ENCODE data around the gene NXPH3.
"Not testable (repeated sequence)": the region's sequence is repeated elsewhere in the genome, so short reads cannot be mapped to it uniquely, and the experiment has no call there.

Gene NXPH3

GRCh38 chr17:49548051-49548505, 27.6 kb upstream of the NXPH3 start:
- POLR2A ChIA-PET: no interaction called here
- no peak for TF ChIP-seq CTBP1 (IDR thresholded peaks at IDR 0.05; ENCODE audit: borderline replicate concordance)
- no peak for TF ChIP-seq ELF4 (IDR thresholded peaks at IDR 0.05)
- no peak for TF ChIP-seq ARNT (IDR thresholded peaks at IDR 0.05)
- TF ChIP-seq SUZ12 (IDR thresholded peaks at IDR 0.05): no peak
- TF ChIP-seq L3MBTL2 (conservative IDR thresholded peaks at IDR 0.05): no peak
- TF ChIP-seq NFRKB (IDR thresholded peaks at IDR 0.05): no peak
- TF ChIP-seq FOXK2 (IDR thresholded peaks at IDR 0.05): no peak
- TF ChIP-seq SP1 (IDR thresholded peaks at IDR 0.05): no peak
- CTCF ChIA-PET: interaction anchor here (0.9 kb wide), 1 partner anchor 112 kb away, joined by 3 read pairs; no protein-coding TSS in a partner anchor
- no peak for DNase-seq (ENCODE audit: extremely low spot score)

DNA sequence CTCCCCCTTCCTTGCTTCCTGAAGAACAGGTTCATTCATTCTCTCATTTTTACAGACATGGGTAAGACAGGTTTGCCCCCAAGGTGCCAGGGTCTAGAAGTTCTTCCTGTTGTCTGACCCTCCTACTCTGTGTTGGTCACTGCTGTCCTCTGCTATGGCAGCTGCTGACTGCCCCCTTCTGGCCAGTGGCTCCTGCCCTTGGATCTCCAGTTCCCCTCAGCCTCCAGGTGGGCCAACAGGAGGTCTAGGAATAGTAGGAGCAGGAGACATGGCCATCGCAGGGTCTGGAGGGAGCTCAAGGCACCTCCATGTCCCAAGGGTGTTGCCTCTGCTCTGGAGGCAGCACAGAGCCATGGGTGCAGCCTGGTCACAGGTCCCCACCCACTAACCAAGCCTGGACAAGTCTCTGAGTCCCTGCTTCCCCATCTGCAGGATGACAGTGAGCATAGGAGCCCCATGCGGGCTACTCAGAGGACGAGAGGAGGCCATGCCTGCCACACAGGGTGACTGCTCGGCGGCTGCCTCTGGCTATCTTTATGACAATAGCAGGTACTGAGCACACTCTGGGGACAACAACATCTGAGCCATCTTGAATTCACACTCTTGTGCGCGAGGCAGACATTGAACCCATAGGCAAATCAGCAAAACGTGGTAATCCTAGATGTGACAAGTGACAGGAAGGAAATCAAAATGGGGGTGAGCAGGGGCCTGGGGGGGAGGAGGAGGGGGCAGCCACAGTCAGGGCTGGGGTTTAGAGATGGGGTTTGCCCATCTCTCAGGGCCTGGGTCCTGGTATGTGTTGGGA, 27.0 kb upstream of the NXPH3 start:
- ChIA-PET POLR2A (no interaction called here), CTCF (interaction anchor here (0.6 to 0.9 kb wide), 2 partner anchors 113 to 134 kb away, joined by 3 read pairs; partner anchors contain the start of gene PHB1)
- peak; percentile 56 for DNase-seq (ENCODE audit: extremely low spot score)
- TF ChIP-seq HDGF (IDR thresholded peaks at IDR 0.05; ENCODE audit: borderline replicate concordance): no peak
- TF ChIP-seq, protein P1, sequence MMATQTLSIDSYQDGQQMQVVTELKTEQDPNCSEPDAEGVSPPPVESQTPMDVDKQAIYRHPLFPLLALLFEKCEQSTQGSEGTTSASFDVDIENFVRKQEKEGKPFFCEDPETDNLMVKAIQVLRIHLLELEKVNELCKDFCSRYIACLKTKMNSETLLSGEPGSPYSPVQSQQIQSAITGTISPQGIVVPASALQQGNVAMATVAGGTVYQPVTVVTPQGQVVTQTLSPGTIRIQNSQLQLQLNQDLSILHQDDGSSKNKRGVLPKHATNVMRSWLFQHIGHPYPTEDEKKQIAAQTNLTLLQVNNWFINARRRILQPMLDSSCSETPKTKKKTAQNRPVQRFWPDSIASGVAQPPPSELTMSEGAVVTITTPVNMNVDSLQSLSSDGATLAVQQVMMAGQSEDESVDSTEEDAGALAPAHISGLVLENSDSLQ (IDR thresholded peaks at IDR 0.05): no peak
- TF ChIP-seq ARNT (IDR thresholded peaks at IDR 0.05): no peak
- no peak for TF ChIP-seq SUZ12 (IDR thresholded peaks at IDR 0.05)
- TF ChIP-seq LEF1 (IDR thresholded peaks at IDR 0.05; ENCODE audit: borderline replicate concordance): no peak
- TF ChIP-seq FOXM1 (IDR thresholded peaks at IDR 0.05; ENCODE audit: borderline replicate concordance): no peak
- TF ChIP-seq ZNF384 (IDR thresholded peaks at IDR 0.05): no peak
- TF ChIP-seq SP1 (IDR thresholded peaks at IDR 0.05): no peak

- no peak for TF ChIP-seq ELF4 (IDR thresholded peaks at IDR 0.05)
- no peak for TF ChIP-seq FOXK2 (IDR thresholded peaks at IDR 0.05)
- TF ChIP-seq FOXM1 (IDR thresholded peaks at IDR 0.05; ENCODE audit: borderline replicate concordance): no peak
- no peak for TF ChIP-seq LEF1 (IDR thresholded peaks at IDR 0.05; ENCODE audit: borderline replicate concordance)
- no peak for TF ChIP-seq ZNF384 (IDR thresholded peaks at IDR 0.05)
- TF ChIP-seq, protein P1 (IDR thresholded peaks at IDR 0.05): no peak
- TF ChIP-seq FOXA1 (IDR thresholded peaks at IDR 0.05): no peak
- TF ChIP-seq ARNT (IDR thresholded peaks at IDR 0.05): no peak
- TF ChIP-seq L3MBTL2 (conservative IDR thresholded peaks at IDR 0.05): no peak
- TF ChIP-seq BHLHE40 (IDR thresholded peaks at IDR 0.05; ENCODE audit: borderline replicate concordance): no peak
- no peak for TF ChIP-seq CTBP1 (IDR thresholded peaks at IDR 0.05; ENCODE audit: borderline replicate concordance)
- no peak for TF ChIP-seq HDGF (IDR thresholded peaks at IDR 0.05; ENCODE audit: borderline replicate concordance)
- no peak for TF ChIP-seq TARDBP (IDR thresholded peaks at IDR 0.05)
- no peak for TF ChIP-seq SUZ12 (IDR thresholded peaks at IDR 0.05)
- TF ChIP-seq NFRKB (IDR thresholded peaks at IDR 0.05): no peak
- no peak for TF ChIP-seq SP1 (IDR thresholded peaks at IDR 0.05)
- ChIA-PET CTCF (no interaction called here), POLR2A (no interaction called here)
- no peak for DNase-seq (ENCODE audit: extremely low spot score)
These were observed 26.4 kb upstream of the NXPH3 start for GRCh38 chr17:49549311-49549605.

GRCh38 chr17:49549691-49550678, 25.7 kb upstream of the NXPH3 start:
- CTCF ChIA-PET: interaction anchor here (1.0 to 1.2 kb wide), 2 partner anchors 21 to 116 kb away, joined by 3 to 4 read pairs; no protein-coding TSS in a partner anchor
- POLR2A ChIA-PET: no interaction called here
- TF ChIP-seq ELF4 (IDR thresholded peaks at IDR 0.05) (no peak), BHLHE40 (IDR thresholded peaks at IDR 0.05; ENCODE audit: borderline replicate concordance) (no peak), SUZ12 (IDR thresholded peaks at IDR 0.05) (no peak), SP1 (IDR thresholded peaks at IDR 0.05) (no peak), NFRKB (IDR thresholded peaks at IDR 0.05) (no peak), FOXK2 (IDR thresholded peaks at IDR 0.05) (no peak)
- no peak for DNase-seq (ENCODE audit: extremely low spot score)

- POLR2A ChIA-PET; DNase-seq (ENCODE audit: extremely low spot score): not testable (repeated sequence)
- CTCF ChIA-PET: interaction anchor here (0.5 to 1.2 kb wide), 3 partner anchors 14 to 116 kb away, joined by 3 to 4 read pairs (median 3); no protein-coding TSS in a partner anchor
These were observed 24.9 kb upstream of the NXPH3 start for GRCh38 chr17:49550764-49551163.

GRCh38 chr17:49551221-49552069, 24.2 kb upstream of the NXPH3 start:
- TF ChIP-seq CTBP1 (IDR thresholded peaks at IDR 0.05; ENCODE audit: borderline replicate concordance) (no peak), BHLHE40 (IDR thresholded peaks at IDR 0.05; ENCODE audit: borderline replicate concordance) (no peak), L3MBTL2 (conservative IDR thresholded peaks at IDR 0.05) (no peak), HDGF (IDR thresholded peaks at IDR 0.05; ENCODE audit: borderline replicate concordance) (no peak), LEF1 (IDR thresholded peaks at IDR 0.05; ENCODE audit: borderline replicate concordance) (no peak), ELF4 (IDR thresholded peaks at IDR 0.05) (no peak), FOXK2 (IDR thresholded peaks at IDR 0.05) (no peak), ZNF384 (IDR thresholded peaks at IDR 0.05) (no peak), SUZ12 (IDR thresholded peaks at IDR 0.05) (no peak), NFRKB (IDR thresholded peaks at IDR 0.05) (no peak), TARDBP (IDR thresholded peaks at IDR 0.05) (no peak), FOXA1 (IDR thresholded peaks at IDR 0.05) (no peak), ARNT (IDR thresholded peaks at IDR 0.05) (no peak), FOXM1 (IDR thresholded peaks at IDR 0.05; ENCODE audit: borderline replicate concordance) (no peak)
- TF ChIP-seq, protein P1 (IDR thresholded peaks at IDR 0.05): no peak
- POLR2A ChIA-PET: interaction anchor here (0.8 to 1.2 kb wide), 3 partner anchors 43 to 144 kb away, joined by 3 to 6 read pairs (median 3); partner anchors contain the start of gene PHB1
- DNase-seq (ENCODE audit: extremely low spot score): no peak
- CTCF ChIA-PET: interaction anchor here (0.5 to 1.6 kb wide), 5 partner anchors 13 to 117 kb away, joined by 3 to 4 read pairs (median 3); no protein-coding TSS in a partner anchor

All from HEK293T (cell line).